ENCODE measurements around the gene FANCB.

The FANCB gene

GRCh38 chrX:14832151-14832550 is 40.7 kb downstream of the FANCB start:
- no peak for DNase-seq

GRCh38 chrX:14829643-14830042 is 43.2 kb downstream of the FANCB start:
- no peak for DNase-seq

DNA sequence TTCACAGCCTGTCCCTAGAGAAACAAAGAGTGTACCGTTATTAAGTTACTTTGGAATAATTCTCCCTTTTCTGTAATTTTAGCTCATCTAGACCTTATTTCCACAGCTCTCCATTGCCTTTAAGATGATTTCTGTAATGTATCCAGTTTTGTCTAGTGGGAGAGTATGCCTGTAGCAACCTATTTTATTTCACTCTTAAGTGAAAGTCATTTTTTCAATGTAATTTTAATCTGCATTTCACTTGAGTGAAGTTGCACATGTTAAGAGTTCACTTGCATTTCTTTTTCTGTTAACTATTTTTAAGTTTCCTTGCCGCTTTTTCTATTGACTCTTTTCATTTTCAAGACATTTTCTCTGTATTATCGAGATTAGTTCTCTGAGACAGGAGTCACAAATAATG is 46.5 kb downstream of the FANCB start:
- DNase-seq: no peak

- DNase-seq: no peak
Measured at GRCh38 chrX:14825851-14826250, 47.0 kb downstream of the FANCB start.

- DNase-seq: no peak
Measured at GRCh38 chrX:14819769-14820168, 53.1 kb downstream of the FANCB start.

DNA sequence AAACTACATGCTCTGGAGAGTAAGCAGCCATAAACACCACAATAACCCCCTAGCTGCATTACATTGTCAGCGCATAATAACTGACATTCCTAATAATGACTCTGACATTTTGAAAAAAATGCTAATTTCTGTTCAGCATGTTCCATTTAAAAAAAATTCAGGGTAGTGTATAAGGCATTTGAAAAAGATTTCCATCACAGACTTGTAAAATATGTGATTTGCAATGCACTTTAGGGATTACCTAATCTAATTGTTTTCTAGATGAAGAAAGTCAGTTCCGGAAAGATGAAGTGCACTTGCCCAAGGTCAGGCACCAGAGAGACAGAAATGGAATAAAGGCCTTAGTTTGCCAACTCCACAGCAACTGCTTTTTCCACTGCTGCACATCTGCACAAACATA is 55.3 kb downstream of the FANCB start:
- DNase-seq: no peak

DNA sequence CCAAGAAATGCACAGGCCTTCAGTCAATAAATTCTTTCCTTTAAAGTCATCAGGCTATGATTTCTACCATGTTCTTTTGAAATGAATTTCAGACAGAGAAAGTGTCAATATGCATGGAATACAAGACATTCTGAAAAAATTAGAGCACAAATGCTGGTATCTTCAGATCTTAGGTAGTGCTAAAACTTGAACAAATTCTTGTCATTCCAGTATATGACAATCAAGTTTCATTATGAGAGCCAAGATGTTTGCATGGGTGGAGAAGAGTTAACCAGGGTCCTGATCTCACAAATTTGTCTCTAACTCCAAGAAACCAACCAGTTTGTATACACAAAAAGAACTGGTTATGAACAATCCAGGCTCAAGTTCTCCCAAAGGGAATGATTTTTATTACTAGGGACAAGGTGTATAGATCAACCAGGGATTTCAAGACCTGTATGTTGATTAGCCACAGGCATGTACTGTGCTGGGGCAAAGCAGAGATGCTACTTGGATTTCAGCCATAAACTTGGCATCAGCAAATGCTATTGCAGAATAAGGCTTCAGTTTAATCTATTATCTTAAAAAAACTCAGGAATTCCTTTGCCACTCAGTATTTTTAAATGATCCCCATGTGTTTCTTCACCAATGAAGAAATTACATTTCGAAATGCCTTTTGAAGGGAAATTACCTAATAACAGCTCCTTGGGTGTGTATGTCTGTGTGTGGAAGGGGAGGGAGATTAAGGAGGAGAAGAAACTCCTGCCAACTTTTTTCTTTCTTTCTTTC is 69.7 kb downstream of the FANCB start:
- DNase-seq: no peak

GRCh38 chrX:14801136-14801535 is 71.7 kb downstream of the FANCB start:
- DNase-seq: no peak

DNA sequence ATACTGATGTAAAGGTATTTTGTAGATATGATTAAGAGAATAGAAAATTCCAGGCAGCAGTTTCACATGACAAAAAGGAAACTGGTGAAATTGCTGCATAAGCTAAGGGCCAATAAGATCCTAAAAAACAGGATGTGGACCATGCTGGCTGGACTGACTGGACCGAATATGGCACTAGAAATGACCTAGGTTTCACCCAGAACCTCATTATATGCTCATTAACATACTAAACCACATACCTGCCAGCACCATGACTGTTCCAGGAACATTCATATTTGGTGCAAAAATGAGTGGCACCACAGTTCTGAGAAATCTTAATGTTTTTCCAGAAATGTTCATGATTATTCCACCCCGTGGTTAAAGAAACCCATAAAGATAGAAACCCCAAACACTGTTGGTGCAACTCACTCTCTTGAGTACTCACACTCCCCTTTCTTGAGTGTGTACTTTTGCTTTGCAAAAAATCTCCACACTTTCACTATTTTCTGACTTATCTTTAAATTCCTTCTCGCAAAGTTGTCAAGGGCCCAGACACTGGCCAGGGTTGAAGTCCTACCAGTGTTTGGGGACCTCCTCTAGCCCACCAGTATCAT is 74.0 kb downstream of the FANCB start:
- DNase-seq: no peak
